Measurements from ENCODE around the gene KCTD16.

KCTD16 gene

DNA sequence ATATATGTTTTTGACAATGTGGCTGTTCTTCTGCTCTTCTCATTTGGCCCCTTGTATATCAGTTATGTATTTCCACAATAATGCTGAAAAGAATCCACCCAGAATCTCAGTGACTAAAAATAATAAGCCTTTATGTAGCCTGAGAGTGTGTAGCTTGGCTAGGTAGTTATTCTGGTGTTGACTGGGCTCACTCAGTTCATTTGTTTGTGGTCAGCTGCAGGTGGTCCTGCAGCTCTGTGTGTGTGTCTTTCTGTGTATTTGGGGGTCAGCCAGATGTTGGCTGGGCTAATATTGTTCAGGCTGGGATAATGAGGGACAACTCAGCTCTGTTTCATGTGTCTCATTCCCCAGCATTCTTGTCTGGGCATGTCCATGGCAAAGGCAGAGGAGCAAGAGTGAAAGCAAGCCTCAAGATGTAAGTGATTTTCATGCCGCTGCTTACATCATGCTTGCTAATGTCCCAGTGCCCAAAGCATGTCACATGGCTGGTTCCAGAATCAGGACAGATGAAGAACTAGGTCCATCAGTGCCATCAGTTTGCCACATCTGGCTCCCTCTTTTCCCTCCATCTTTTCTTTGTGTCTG lies 162.8 kb downstream of the KCTD16 start:
- no peak for DNase-seq (ENCODE audit: low read depth in 2 of 2)

DNA sequence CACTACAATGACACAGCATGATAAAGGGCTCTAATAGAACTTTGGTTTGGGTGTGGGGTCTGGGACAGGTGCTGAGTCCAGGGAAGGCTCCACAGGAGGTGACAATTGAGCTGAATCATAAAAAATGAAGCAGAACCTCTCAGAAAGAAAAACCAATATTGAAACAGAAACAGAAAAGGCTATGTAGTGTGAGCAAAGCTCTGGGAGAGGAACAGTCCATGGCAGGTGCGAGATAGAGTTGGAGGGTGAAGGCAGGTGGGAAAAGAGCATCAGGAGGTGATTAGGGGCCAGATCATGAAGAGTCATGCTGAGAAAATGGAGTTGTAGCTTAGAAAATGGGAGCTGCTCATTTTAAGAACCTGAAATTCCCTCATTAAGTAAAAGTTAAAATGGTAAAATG lies 164.9 kb downstream of the KCTD16 start:
- no peak for DNase-seq (ENCODE audit: low read depth in 2 of 2)

DNA sequence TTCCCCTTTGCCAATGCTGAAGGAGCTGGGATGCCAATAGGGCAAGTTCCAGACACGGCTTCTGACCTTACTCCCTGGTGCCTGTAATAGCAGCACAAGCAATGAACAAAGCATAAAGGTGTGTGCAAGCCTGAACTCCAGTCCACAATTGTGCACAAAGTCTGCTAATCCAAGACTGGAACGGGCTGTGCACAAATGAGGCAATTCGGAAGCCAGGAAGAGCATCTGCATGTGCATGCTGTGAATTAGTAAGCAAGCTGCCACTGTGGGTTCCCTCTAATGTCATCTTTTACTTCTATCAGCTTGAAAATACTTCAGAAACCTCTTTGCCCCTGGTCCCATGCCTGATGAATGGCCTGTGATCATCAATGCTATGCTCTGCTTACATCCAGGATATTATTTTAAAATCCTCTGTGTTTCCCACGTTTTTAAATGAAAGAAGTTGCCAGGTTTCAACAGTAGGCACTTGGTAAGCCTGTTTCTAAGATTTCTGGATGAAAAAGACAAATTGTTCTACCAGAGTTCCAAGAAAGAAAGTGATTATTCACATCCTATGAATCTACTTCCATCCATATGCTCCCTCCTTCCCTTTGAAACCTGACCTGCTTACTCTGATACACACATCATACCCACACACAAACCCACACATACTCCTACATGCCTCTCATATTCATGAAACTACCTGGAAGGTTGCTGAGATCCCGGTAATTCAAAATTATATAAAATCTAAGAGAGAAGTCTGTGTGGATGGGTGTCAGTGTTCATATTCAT lies 165.7 kb downstream of the KCTD16 start:
- no peak for DNase-seq (ENCODE audit: low read depth in 2 of 2)

DNA sequence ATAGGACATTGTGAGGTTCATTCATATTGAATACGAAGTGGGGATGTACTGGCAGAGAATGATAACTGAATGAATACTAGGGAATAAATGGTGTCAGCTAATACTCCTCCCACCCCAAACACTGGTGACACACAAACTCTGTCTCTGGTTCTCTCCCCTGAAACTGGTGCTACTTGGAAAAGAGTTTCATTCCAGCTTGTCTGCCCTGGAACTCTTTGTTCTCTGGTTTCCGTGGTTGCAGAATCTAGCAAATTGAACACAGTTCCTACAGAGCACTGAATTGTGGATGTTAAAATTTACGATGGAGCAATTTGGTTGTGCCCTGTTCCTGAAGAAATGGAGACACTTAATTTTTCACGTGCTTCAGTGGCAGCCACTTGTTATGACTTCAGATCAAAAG lies 181.7 kb downstream of the KCTD16 start:
- DNase-seq (ENCODE audit: low read depth in 2 of 2), result no peak

DNA sequence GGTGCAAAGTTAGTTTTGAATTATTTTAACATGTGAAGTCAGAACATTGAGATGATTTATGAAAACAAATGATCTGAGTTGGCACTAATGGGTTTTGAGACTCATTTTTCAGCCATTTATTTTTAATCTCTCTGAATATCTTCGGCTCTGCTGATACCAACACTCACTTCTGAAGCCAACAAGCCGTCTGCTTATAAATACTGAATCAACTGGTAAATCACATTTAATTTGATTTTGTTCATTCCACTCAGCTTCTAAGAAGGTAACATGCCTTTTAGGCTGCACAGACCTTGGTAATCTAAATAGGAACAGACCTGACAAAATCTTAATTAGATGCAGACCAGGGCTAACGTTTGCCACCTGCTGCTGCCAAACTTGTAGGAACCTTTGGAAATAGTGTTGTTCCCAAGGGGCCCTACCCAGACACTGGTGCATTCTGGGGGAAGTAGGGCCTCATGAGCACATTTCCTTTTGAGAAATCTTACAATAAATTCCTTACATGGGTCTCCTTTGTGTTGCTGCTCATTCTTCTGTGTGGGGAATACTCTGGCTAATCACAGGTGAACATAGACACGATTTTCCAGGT lies 182.2 kb downstream of the KCTD16 start:
- no peak for DNase-seq (ENCODE audit: low read depth in 2 of 2)

DNA sequence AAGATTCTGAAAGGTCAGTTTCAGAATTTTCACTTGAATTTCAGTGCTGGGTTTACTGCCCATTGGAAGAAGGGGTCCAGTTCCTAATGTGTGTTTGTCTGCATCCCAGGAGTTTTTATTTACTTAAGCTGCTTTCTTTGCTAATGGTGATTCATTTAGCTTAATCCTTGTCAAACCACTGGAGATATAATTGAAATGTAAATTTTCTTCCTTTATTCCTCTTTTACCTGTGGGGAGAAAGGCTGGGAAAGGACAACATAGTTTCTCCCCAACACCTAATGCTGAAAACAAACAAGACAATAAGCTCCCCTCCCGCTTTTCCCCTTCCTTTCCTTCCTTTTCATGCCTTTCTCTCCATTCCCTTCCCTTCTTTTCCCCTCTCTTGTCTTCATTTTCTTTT lies 185.8 kb downstream of the KCTD16 start:
- DNase-seq (ENCODE audit: low read depth in 2 of 2), result no peak

DNA sequence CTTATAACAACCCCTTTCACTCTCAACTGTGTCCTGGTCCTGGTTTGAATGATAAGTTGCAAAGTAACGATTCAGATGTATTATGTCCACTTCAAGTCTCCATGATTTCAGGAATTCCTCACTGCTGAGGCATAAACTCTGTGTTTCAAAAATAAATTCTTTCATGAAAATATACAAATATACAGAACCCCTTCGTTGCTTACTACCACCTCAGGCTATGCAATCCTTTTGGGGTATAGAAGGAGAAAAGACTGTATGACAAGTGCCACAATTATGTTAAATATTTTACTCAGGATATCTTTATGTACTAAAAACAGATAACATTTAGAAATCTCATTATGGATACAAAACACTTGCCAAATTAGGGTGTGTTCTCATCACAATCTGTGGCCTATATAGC lies 190.7 kb downstream of the KCTD16 start:
- DNase-seq (ENCODE audit: low read depth in 2 of 2), result no peak

DNA sequence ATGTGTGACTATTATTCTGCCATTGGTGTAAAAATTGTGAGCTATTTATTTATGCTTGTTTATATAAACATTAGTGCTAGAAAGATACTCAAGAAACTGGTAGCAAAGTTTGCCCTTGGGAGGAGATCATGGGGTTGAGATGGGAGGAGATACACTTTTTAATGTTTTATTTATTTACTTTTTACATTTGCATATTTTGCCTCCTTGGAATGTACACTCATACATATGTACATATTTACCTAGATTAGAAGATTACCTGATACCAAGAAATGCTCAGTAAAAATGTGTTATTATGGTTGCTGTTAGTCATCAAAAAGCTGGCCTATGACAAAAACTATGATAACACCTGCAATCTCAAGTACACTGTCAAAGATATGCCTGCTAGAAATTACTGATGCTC lies 195.2 kb downstream of the KCTD16 start:
- DNase-seq (ENCODE audit: low read depth in 2 of 2), result no peak

DNA sequence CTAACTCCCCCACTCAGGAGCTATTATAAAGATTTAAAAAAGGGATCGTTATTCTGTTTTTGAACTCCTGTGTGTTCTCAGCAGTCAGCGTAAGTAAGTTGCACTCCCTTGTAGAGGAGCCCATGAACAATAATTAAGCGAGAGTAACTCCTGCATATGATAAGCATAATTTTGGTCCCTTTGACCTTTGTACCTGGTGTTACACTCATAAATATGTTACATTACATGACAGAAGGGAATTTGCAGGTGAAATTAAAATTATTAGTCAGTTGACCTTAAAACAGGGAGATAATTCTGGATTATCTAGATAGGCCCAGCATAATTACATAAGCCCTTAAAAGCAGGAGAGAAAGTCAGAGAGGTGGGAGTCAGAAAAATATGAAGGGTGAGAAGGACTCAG lies 197.3 kb downstream of the KCTD16 start:
- no peak for DNase-seq (ENCODE audit: low read depth in 2 of 2)

DNA sequence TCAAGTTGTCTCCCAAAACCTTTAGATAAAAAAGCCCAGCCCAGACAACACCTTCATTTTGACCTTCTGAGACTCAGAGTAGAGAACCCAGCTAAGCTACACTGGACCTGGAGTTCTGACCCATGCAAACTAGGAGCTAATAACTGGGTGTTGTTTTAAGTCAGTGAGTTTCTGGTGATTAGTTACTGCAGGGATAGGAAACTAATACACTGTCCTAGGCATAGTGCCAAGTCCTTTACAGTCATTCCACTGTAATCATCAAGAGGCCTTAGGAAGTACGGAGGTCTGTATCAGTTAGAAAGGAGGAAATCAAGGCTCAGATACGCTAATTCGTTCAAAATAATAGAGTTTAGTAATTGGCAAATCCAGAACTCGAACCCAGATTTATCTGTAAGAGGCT lies 197.9 kb downstream of the KCTD16 start:
- DNase-seq (ENCODE audit: low read depth in 2 of 2), result no peak

DNA sequence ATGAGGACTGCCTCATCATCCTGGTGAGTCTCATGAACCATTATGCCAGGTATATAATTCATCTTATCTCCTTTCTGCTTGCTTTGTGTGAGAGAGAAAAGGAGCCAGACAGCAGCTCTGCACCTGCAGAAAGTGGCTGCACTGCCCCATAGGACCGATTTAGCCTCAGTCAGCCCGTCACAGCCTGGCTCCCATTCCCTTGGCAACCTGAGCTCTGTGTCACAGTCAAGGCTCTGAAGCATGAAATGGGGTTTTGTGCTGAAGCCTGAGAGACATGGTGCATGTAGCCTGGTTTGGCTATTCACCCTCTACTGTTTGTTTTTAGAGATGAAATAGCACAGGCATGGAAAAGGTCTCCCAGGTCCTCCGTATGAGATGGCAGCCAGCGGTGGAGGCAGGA lies 198.3 kb downstream of the KCTD16 start:
- DNase-seq (ENCODE audit: low read depth in 2 of 2), result no peak

DNA sequence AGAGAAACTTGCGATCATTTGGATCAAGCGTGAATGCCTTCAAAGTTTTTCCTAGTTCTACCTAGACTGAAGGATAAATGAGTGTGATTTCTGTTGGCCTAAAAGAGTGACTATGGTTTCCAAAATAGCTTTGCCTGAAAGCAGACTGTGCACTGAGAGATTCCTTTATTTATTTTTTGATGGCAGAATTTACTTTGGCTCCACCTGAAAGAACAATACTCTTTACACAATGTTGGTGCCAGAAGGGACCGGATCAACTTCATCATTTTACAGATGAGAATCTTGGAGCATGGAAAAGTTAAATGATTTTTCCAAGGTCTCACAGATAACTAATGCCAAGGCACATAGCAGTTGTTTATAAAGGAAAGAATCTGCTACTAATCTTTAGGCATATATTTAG lies 199.6 kb downstream of the KCTD16 start:
- DNase-seq (ENCODE audit: low read depth in 2 of 2), result no peak

DNA sequence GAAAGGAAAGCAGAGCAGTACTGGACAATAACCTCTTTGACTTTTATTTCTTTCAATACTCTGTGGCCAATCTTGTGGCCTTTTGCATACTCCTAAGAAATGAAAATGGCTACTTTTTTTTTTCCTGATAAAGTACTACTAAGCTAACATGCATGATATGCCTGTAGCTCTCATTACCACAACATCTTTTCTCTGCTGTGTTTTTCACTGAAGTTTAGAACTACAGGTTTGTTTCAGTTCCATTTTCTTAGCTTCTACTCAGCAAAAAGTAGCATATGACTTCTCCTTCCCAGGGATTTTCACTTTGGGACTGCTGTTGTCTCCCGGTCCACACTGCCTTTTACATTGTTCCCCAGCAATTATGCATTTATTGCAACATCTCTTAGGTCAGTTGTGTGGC lies 204.0 kb downstream of the KCTD16 start:
- no peak for DNase-seq (ENCODE audit: low read depth in 2 of 2)

DNA sequence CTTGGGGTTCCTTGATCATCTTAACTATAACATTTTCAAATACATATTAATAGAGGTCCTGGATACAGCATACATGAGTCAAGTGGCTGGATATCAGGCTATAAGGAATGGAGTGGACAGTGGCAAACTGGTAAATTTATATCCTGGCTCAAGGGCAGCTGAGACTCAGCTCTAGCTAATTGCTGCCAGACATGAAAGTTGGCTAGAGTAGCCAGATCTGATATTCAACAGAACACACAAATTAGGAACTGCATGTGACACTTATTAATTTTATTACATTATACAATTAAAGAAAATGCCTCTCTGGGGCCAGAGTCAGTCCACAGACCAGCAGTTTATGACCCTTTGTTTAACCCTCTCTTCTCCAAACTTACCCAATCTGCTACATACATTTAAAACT lies 206.5 kb downstream of the KCTD16 start:
- DNase-seq (ENCODE audit: low read depth in 2 of 2), result no peak

DNA sequence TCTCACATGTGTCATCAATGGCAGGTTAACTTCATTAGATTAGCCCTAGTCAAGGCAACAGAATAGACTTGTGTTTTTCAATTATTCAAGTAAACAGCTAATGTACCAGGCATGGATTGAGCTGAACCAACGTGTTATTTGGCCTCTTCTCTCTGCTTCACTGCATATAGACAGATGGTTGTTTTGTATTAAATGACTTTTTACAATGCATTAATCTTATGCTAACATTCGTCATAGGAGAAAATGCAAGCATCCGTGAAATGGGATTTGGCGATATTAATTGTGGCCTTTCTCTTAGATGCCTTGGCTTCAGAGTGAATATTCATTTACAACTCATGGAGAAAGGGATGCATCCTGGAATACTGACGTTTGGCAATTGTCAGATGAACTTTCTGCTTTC lies 208.0 kb downstream of the KCTD16 start:
- no peak for DNase-seq (ENCODE audit: low read depth in 2 of 2)

DNA sequence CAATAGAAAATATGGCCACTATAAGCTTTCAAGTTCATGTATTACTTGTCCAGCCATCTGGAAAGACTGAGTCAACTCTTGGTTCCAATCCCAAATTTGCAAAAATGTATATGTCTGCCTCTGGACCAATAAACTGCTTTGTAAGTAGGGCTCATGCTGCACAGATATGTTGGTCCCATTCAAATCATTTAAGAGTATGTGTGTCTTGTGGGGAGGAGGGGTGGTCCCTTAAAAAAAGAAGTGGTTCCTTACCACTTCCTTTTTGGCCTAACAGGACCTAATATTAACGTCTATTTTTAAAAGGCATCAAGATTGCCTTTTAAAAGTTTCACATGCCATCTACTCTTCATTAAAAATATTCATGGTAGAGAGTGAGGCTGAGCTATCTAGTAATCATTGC lies 214.9 kb downstream of the KCTD16 start:
- DNase-seq (ENCODE audit: low read depth in 2 of 2), result no peak

DNA sequence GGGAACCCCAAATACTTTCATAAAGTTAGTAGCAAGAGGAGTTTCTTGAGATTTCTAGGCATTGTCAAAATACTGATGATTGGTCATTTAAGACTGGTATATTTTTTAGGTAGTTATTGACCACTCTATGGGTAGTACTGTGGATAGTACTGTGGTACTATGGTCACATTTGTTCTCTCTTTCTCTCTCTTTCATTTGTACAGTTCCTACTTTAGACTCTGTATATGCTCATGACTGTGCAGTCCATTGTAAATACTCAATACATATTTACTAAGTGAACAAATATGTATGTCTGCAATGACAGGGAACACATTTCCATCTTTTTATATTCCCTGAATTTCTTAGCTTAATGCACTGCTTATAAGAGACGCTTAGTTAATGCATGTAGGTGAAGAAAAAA lies 215.6 kb downstream of the KCTD16 start:
- no peak for DNase-seq (ENCODE audit: low read depth in 2 of 2)

DNA sequence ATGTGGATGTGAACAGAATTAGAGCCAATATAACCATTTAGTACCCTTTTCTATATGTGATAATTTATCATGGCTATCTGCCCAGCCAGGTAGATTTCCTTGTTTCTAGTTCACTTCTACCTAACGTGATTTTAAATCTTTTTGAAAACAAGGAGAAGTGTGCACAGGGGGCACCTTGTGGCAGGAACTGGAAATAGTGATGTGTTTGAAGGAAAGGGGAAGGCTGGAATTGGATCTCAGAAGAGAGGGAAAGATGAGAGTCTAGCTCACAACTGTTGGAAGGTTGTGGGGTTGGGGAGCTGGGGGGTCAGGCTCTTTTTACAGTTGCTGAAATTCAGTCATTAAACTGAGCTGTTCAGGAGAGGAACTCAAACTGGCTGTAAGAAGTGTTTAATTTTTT lies 219.5 kb downstream of the KCTD16 start:
- DNase-seq (ENCODE audit: low read depth in 2 of 2), result no peak

DNA sequence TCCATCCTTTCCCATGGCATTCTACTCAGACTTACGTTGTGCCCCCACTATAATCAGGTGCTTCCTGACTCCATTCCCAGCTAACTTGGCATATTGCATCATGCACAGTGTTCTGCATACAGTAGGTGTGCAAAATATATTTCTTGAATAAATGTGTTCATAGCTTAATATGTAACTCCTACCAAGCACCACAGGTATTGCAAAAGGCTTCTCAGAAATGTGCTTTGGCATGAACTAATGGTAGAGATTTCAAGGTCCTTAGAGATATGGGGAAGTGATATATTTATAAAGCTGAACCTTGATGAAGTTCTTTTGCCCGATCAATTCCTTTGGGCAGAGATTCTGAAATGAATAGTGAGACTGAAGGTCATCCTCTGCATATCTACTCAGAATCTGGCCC lies 220.4 kb downstream of the KCTD16 start:
- DNase-seq (ENCODE audit: low read depth in 2 of 2), result no peak

DNA sequence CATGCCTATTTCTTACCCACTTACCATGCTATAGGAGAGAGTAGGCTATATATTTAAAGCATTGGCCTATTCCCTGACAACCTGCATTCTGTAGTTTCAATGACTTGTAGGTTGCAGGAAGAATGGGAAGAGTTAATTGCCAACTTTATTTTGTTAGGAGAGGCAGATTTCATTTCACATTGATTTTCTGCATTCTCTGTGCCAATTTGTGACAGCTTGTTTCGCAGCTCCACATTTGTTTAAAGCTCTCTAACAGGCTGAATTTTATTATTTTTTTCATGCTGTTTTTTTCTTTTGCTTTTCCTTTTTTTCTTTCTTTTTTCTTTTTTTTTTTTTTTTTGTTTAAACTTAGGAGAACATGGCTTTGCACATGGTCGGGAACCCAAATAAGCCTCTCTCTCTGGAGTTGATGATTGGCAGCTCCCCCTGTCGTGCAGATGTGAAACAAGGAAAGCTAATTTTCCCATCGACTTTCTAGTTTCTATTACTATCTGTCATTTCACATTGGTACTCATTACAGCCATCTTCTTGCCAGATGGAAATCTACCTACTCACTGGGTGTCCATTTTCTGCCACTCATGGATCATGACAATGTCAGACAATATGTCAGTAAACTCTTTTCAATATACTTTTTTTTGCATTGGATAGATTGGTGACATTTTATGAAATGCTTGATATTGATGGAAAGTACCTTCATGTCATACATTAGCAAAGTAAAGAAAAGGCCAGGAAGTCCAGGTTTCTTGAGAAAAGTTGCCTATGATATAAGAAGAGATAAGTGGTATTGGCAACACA lies 223.2 kb downstream of the KCTD16 start:
- DNase-seq (ENCODE audit: low read depth in 2 of 2), result no peak

DNA sequence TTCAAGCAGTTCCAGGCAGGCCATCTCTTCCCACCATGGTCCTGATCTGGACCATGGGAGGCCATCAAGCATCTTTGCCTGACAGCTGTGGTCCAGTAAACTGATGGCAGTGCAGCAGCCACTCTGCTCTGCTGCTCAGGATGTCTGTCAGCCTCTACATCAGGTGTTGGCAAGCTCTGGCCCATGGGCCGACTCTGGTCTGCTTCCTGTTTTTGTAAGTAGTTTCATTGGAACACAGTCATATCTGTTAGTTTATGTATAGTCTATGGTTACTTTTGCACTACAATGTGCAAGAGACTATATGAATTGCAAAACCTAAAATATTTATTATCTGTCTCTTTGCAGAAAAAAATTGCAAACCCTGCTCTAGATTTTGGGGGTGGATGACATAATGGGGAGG lies 225.0 kb downstream of the KCTD16 start:
- no peak for DNase-seq (ENCODE audit: low read depth in 2 of 2)

DNA sequence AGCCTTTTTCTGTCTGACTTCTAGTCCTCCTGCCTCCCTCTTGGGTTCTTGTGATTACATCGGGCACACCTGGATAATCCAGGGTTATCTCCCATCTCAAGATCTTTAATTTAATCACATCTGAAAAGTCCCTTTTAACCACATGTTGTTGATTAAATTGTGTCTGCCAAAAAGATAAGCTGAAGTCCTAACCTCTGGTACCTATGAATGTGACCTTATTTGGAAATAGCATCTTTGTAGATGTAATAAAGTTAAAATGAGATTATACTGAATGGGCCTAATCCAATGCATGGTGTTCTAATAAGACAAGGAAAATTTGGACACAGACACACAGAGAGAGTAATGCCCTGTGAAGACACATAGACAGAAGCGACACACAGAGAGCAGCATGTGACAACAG lies 232.4 kb downstream of the KCTD16 start:
- DNase-seq (ENCODE audit: low read depth in 2 of 2), result no peak

All from stimulated activated CD8-positive, alpha-beta memory T cell treated with anti-CD3 and anti-CD28 coated beads, Interleukin-2, amount 100 ng/mL, for 1 hour (primary cell).